SK-N-SH (cell line): ENCODE data around the gene PPM1L. TPM values are rescaled to one million over a fixed set of nuclear protein-coding genes. Genes with fewer than 3 reads are reported as not detected.
A peak's percentile ranks its signal among the peaks of the same experiment; 100 is the strongest.

Source experiments
- CTCF ChIA-PET: fragments of 300-600, 350-600 bp; formaldehyde crosslinking; extraction: SDS; loops from one replicate; lab custom pipeline; 2021; lab: Yijun Ruan, JAX
- POLR2A ChIA-PET: fragments of 350-600 bp; sonication (Branson Sonifier 250); formaldehyde crosslinking; extraction: SDS; loops from one replicate; lab custom pipeline; 2020; ENCODE audit warnings: antibody characterized with exemption, inconsistent platforms; lab: Yijun Ruan, JAX
- DNase-seq: peaks from one replicate; pipeline ENCODE4 v3.0.0; 2012
- H2AFZ ChIP-seq: fragments of 200-600 bp; sonication (generic); 2 replicates; pipeline ENCODE4 v1.8.1; 2016; ENCODE audit warnings: antibody characterized with exemption, mild to moderate bottlenecking, low read depth
- H3F3A ChIP-seq: fragments of 200-600 bp; sonication (generic); replicated peaks from 2 replicates; pipeline ENCODE3; 2016; ENCODE audit warnings: antibody characterized with exemption, mild to moderate bottlenecking; ENCODE audit not compliant: insufficient read depth
- H3K27ac ChIP-seq, 2 experiments: fragments of 200-500 bp in 1 of 2; fragments of 200-600 bp in 1 of 2; sonication (Bioruptor generic) in 1 of 2; sonication (generic), shearing (Covaris generic) in 1 of 2; 2 replicates each; pipeline versions ENCODE4 v1.5.1 to v1.6.1; 2014 to 2016; ENCODE audit warnings: low read depth in 2 of 2, inconsistent platforms in 1 of 2, low read length in 1 of 2, mild to moderate bottlenecking in 1 of 2, mixed read lengths in 1 of 2
- H3K27me3 ChIP-seq: fragments of 200-600 bp; sonication (generic), shearing (Covaris generic); 2 replicates; pipeline ENCODE4 v1.6.1; 2016; ENCODE audit warnings: mixed run types; ENCODE audit not compliant: insufficient read depth
- H3K36me3 ChIP-seq, 2 experiments: fragments of 200-500 bp in 1 of 2; fragments of 200-600 bp in 1 of 2; sonication (Bioruptor generic) in 1 of 2; sonication (generic) in 1 of 2; replicated peaks in 1 of 2; 2 replicates each; pipeline versions ENCODE3 to v1.5.1; 2014 to 2016; ENCODE audit warnings: low read length in 1 of 2, mild to moderate bottlenecking in 1 of 2; ENCODE audit not compliant: insufficient read depth in 2 of 2, control insufficient read depth in 1 of 2
- H3K4me1 ChIP-seq, 2 experiments: fragments of 200-500 bp in 1 of 2; fragments of 200-600 bp in 1 of 2; sonication (Bioruptor generic) in 1 of 2; sonication (generic), shearing (Covaris generic) in 1 of 2; 2 replicates each; pipeline versions ENCODE4 v1.5.1 to v1.6.1; 2014 to 2016; ENCODE audit warnings: low read depth in 1 of 2, low read length in 1 of 2, mixed run types in 1 of 2; ENCODE audit not compliant: insufficient read depth in 2 of 2, control insufficient read depth in 1 of 2
- H3K4me2 ChIP-seq: fragments of 200-600 bp; sonication (generic), shearing (Covaris generic); 2 replicates; pipeline ENCODE4 v1.6.1; 2017; ENCODE audit warnings: mixed run types
- H3K4me3 ChIP-seq, 2 experiments: fragments of 200-500 bp in 1 of 2; fragments of 200-600 bp in 1 of 2; sonication (Bioruptor generic) in 1 of 2; sonication (generic), shearing (Covaris generic) in 1 of 2; 2 replicates each; pipeline versions ENCODE4 v1.5.1 to v1.8.1; 2014 to 2016; ENCODE audit warnings: low read depth in 2 of 2, inconsistent platforms in 1 of 2, low read length in 1 of 2, mild to moderate bottlenecking in 1 of 2, mixed read lengths in 1 of 2, moderate library complexity in 1 of 2
- H3K79me2 ChIP-seq: fragments of 200-600 bp; sonication (generic); 2 replicates; pipeline ENCODE4 v1.8.1; 2017; ENCODE audit warnings: mild to moderate bottlenecking; ENCODE audit not compliant: insufficient read depth
- H3K9ac ChIP-seq: fragments of 200-600 bp; sonication (generic); 2 replicates; pipeline ENCODE4 v1.6.1; 2017; ENCODE audit warnings: mixed run types
- H3K9me2 ChIP-seq: fragments of 200-600 bp; sonication (generic); 2 replicates; pipeline ENCODE4 v1.6.1; 2017; ENCODE audit warnings: mixed run types
- H3K9me3 ChIP-seq: fragments of 200-600 bp; sonication (generic); 2 replicates; pipeline ENCODE4 v1.6.1; 2017; ENCODE audit warnings: mixed run types, mild to moderate bottlenecking, moderate library complexity
- H4K20me1 ChIP-seq: fragments of 200-600 bp; sonication (generic); 2 replicates; pipeline ENCODE4 v1.6.1; 2017; ENCODE audit warnings: mild to moderate bottlenecking, mixed run types; ENCODE audit not compliant: insufficient read depth
- ELF1 ChIP-seq: IDR thresholded peaks from 2 replicates; pipeline ENCODE4 v1.4.0; 2012
- EP300 ChIP-seq, 2 experiments: IDR thresholded peaks; 2 replicates each; pipeline versions ENCODE4 v1.4.0 to v1.6.1; 2012; ENCODE audit warnings: borderline replicate concordance in 1 of 2, low read depth in 1 of 2, low read length in 1 of 2
- EZH2phosphoT487 ChIP-seq: fragments of 200-600 bp; sonication (generic); IDR thresholded peaks from 2 replicates; pipeline ENCODE4 v1.6.1; 2017; ENCODE audit warnings: low read depth, mixed run types, mild to moderate bottlenecking, antibody characterized with exemption, moderate library complexity, borderline replicate concordance
- FOXJ3 ChIP-seq: sonication (generic); formaldehyde crosslinking; IDR thresholded peaks from 2 replicates; pipeline ENCODE4 v1.5.1; 2020; ENCODE audit warnings: mild to moderate bottlenecking, missing genetic modification reagents
- GATA2 ChIP-seq: sonication (generic); formaldehyde crosslinking; IDR thresholded peaks from 2 replicates; pipeline ENCODE4 v1.5.0; 2020; ENCODE audit warnings: mild to moderate bottlenecking, missing genetic modification reagents
- JUND ChIP-seq: IDR thresholded peaks from 2 replicates; pipeline ENCODE4 v1.4.0; 2012
- MAX ChIP-seq: IDR thresholded peaks from 2 replicates; pipeline ENCODE4 v1.4.0; 2012; ENCODE audit warnings: low read depth
- MEF2A ChIP-seq: IDR thresholded peaks from 2 replicates; pipeline ENCODE4 v1.4.0; 2012; ENCODE audit warnings: low read depth, borderline replicate concordance
- MXI1 ChIP-seq: IDR thresholded peaks from 2 replicates; pipeline ENCODE4 v1.6.1; 2012; ENCODE audit warnings: mild to moderate bottlenecking, low read depth, low read length, improper control_type of control experiment
- NRF1 ChIP-seq: IDR thresholded peaks from 2 replicates; pipeline ENCODE4 v1.6.1; 2012; ENCODE audit warnings: low read depth, mild to moderate bottlenecking, low read length
- PBX3 ChIP-seq: IDR thresholded peaks from 2 replicates; pipeline ENCODE4; 2012
- RCOR1 ChIP-seq: fragments of 150-350 bp; IDR thresholded peaks from 2 replicates; pipeline ENCODE4 v1.6.1; 2017; ENCODE audit warnings: antibody characterized with exemption, low read length
- RFX5 ChIP-seq: IDR thresholded peaks from 2 replicates; pipeline ENCODE4 v1.6.1; 2012; ENCODE audit warnings: mild to moderate bottlenecking, improper control_type of control experiment, low read length
- RXRA ChIP-seq: IDR thresholded peaks from 2 replicates; pipeline ENCODE4 v1.4.0; 2012; ENCODE audit warnings: low read depth, mild to moderate bottlenecking, borderline replicate concordance
- SIN3A ChIP-seq: IDR thresholded peaks from 2 replicates; pipeline ENCODE4 v1.6.1; 2012; ENCODE audit warnings: low read depth, mild to moderate bottlenecking, low read length, moderate library complexity, borderline replicate concordance
- SMC3 ChIP-seq: IDR thresholded peaks from 2 replicates; pipeline ENCODE4 v1.6.1; 2012; ENCODE audit warnings: low read depth, low read length, improper control_type of control experiment
- TAF1 ChIP-seq: IDR thresholded peaks from 2 replicates; pipeline ENCODE4 v1.6.1; 2012; ENCODE audit warnings: low read depth, mild to moderate bottlenecking, low read length, moderate library complexity, borderline replicate concordance
- TCF12 ChIP-seq: IDR thresholded peaks from 2 replicates; pipeline ENCODE4 v1.4.0; 2012
- TEAD4 ChIP-seq: IDR thresholded peaks from 2 replicates; pipeline ENCODE4 v1.4.0; 2012; ENCODE audit warnings: mild to moderate bottlenecking, borderline replicate concordance; ENCODE audit not compliant: insufficient read depth
- USF1 ChIP-seq: IDR thresholded peaks from 2 replicates; pipeline ENCODE4 v1.4.0; 2012; ENCODE audit warnings: low read depth, borderline replicate concordance
- YY1 ChIP-seq: IDR thresholded peaks from 2 replicates; pipeline ENCODE4 v1.4.0; 2012; ENCODE audit warnings: low read depth, mild to moderate bottlenecking
- WGBS: methylation state at CpG from one replicate; pipeline ENCODE4 v1.1.6; 2017; ENCODE audit warnings: low lambda C conversion rate; 5-methylcytosine and 5-hydroxymethylcytosine counted together
- polyA plus RNA-seq, 3 experiments: library from polyadenylated mRNA; depleted of rRNA; stranded (reverse); fragments of >200 nt; gene quantifications; 2 replicates each; pipeline ENCODE4 v1.2.3, GENCODE V29; 2012
- TF ChIP-seq, protein P1 (sequence below): fragments of 150-350 bp; IDR thresholded peaks from 2 replicates; pipeline ENCODE4 v1.6.1; 2016; ENCODE audit warnings: mild to moderate bottlenecking, low read depth, low read length
- TF ChIP-seq, protein P2 (sequence below): IDR thresholded peaks from 2 replicates; pipeline ENCODE4 v1.4.0; 2012; ENCODE audit warnings: low read depth, borderline replicate concordance
- TF ChIP-seq, protein P3 (sequence below): fragments of 150-350 bp; IDR thresholded peaks from 2 replicates; pipeline ENCODE4 v1.6.1; 2017; ENCODE audit warnings: antibody characterized with exemption, low read length, low read depth, borderline replicate concordance

Gene PPM1L
- polyA plus RNA-seq, 1 of the 3 experiments (the other 2 are of a cell fraction): 0.16 TPM

DNA sequence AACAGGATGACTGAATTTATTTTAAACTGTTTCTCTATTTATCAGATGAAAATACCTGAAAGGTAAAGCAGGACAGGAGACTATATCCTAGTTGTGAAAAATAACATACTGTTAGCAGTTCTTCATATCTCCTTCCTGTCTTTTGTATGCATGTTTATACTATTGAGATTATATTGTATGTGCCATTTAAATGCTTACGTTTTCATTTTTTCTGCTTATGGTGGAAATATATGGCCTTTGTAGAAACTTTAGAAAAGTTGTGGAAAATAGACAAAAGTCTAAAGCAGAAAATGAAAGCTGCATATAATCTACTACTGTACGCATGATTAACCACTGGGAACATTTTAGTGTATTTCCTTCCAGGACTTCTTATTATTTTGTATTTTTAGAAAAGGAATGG is 2.1 kb upstream of the PPM1L start (continued):
- TF ChIP-seq EP300 (IDR thresholded peaks at IDR 0.05; ENCODE audit: borderline replicate concordance in 1 of 2, low read depth in 1 of 2, low read length in 1 of 2): no peak

DNA sequence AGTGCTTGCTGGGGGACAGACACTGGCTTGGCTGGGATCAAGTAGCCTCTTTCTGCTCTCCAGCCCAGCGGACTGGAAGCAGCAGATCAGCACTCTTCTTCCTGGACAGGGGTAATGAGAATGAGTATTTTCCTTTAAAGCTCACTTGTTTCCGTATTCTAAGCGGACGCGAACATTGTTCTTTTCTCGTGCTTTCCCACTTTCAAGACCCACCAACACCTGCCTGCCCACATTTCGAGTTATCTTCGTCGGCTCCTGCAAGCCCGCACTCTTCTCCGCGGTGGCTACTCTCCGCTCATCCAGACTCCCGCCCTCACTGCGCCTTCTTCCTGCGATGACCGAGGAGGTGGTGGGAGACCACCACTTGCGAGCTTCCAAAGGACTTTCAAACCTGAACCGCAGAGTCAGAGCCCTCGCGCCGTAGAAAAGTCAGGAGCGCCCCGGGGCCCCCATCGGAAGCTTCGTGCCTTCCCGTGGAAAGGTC is 1.6 kb upstream of the PPM1L start:
- no peaks in the 10 kb centered on the region for H3K79me2 ChIP-seq
- H3K4me2 ChIP-seq: peak overlapping the region; percentile 98
- H3K36me3 ChIP-seq: no peaks in the 10 kb centered on the region
- peak; percentile 27 for DNase-seq
- H4K20me1 ChIP-seq: no peaks in the 10 kb centered on the region
- no peaks in the 10 kb centered on the region for H3K9me2 ChIP-seq
- H3F3A ChIP-seq: peaks cover 9% of the 10 kb centered on the region
- no peaks in the 10 kb centered on the region for H3K9me3 ChIP-seq
- H3K4me1 ChIP-seq: peaks cover 0 to 16% of the 10 kb centered on the region in 2 experiments; a peak in 2 of 4 replicates
- H3K4me3 ChIP-seq: peak overlapping the region; percentile 74 to 86
- peaks cover 12% of the 10 kb centered on the region; the same call in 1 of the 2 replicates for H3K27me3 ChIP-seq
- 1% methylated on average over 27 of the region's 27 CpGs for WGBS
- ChIA-PET CTCF (interaction anchor here (1.1 to 1.7 kb wide), 4 partner anchors 39 to 187 kb away, joined by 3 to 6 read pairs (median 4); no protein-coding TSS in a partner anchor), POLR2A (interaction anchor here (1.1 kb wide), 1 partner anchor 467 kb away, joined by 3 read pairs; the partner anchor contains the start of gene NMD3)
- H3K9ac ChIP-seq: peak overlapping the region; percentile 70
- H3K27ac ChIP-seq: peak overlapping the region; percentile 72 to 92; a peak in 3 of 4 replicates
- H2AFZ ChIP-seq: peak overlapping the region; percentile 99
- TF ChIP-seq PBX3: no peak
- TF ChIP-seq SMC3: no peak
- TF ChIP-seq YY1: no peak
- TF ChIP-seq TCF12: no peak
- no peak for TF ChIP-seq TEAD4
- no peak for TF ChIP-seq MXI1
- TF ChIP-seq NRF1: no peak
- peak; percentile 19; the same call in 1 of the 2 replicates for TF ChIP-seq MAX
- TF ChIP-seq SIN3A: peak; percentile 65; the same call in 1 of the 2 replicates
- TF ChIP-seq USF1: no peak
- TF ChIP-seq RFX5: no peak
- no peak for TF ChIP-seq EZH2phosphoT487
- TF ChIP-seq JUND: no peak
- no peak for TF ChIP-seq MEF2A
- TF ChIP-seq RXRA: no peak
- TF ChIP-seq GATA2 (CRISPR knock-in tag): no peak
- TF ChIP-seq, protein P1, sequence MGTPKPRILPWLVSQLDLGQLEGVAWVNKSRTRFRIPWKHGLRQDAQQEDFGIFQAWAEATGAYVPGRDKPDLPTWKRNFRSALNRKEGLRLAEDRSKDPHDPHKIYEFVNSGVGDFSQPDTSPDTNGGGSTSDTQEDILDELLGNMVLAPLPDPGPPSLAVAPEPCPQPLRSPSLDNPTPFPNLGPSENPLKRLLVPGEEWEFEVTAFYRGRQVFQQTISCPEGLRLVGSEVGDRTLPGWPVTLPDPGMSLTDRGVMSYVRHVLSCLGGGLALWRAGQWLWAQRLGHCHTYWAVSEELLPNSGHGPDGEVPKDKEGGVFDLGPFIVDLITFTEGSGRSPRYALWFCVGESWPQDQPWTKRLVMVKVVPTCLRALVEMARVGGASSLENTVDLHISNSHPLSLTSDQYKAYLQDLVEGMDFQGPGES: no peak
- TF ChIP-seq FOXJ3 (CRISPR knock-in tag): no peak
- TF ChIP-seq, protein P2, sequence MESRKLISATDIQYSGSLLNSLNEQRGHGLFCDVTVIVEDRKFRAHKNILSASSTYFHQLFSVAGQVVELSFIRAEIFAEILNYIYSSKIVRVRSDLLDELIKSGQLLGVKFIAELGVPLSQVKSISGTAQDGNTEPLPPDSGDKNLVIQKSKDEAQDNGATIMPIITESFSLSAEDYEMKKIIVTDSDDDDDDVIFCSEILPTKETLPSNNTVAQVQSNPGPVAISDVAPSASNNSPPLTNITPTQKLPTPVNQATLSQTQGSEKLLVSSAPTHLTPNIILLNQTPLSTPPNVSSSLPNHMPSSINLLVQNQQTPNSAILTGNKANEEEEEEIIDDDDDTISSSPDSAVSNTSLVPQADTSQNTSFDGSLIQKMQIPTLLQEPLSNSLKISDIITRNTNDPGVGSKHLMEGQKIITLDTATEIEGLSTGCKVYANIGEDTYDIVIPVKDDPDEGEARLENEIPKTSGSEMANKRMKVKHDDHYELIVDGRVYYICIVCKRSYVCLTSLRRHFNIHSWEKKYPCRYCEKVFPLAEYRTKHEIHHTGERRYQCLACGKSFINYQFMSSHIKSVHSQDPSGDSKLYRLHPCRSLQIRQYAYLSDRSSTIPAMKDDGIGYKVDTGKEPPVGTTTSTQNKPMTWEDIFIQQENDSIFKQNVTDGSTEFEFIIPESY: no peak
- no peak for TF ChIP-seq ELF1
- TF ChIP-seq, protein P3, sequence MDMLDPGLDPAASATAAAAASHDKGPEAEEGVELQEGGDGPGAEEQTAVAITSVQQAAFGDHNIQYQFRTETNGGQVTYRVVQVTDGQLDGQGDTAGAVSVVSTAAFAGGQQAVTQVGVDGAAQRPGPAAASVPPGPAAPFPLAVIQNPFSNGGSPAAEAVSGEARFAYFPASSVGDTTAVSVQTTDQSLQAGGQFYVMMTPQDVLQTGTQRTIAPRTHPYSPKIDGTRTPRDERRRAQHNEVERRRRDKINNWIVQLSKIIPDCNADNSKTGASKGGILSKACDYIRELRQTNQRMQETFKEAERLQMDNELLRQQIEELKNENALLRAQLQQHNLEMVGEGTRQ: no peak
- no peak for TF ChIP-seq TAF1
- TF ChIP-seq EP300 (IDR thresholded peaks at IDR 0.05; ENCODE audit: borderline replicate concordance in 1 of 2, low read depth in 1 of 2, low read length in 1 of 2): no peak
- no peak for TF ChIP-seq RCOR1
